ENCODE measurements around the gene PIR. TPM values are rescaled to one million over a fixed set of nuclear protein-coding genes. Genes with fewer than 3 reads are reported as not detected.

Gene PIR
- total RNA-seq, 1 donor from 2014 or later = 28.8 TPM

DNA sequence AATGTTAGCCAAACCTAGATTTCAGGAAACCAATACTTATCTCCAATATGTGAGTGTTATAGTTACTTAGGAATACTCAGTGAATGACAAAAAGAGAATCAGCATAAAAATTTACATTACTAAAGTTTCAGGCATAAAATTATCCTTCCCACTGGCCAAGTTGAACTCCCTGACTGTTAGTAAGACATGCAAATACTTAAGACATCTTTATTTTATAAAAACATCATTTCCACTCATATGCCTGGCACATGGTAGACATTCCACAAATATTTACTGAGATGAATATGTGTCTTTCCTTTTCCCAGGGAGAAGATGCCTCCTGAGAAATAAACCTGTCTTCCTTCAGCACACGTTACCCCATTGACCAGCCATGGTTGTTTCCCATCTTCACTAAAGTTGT lies 116.2 kb downstream of the PIR start:
- Mint-ChIP-seq H3K36me3 (peaks cover 3% of the 10 kb centered on the region), H3K4me1 (peaks cover 2% of the 10 kb centered on the region), H3K9me3 (peaks cover 4% of the 10 kb centered on the region), H3K27ac (no peak overlapping the region), H3K4me3 (no peak overlapping the region), H3K27me3 (ENCODE audit: low read depth) (no peaks in the 10 kb centered on the region)
- TF ChIP-seq, protein P1, sequence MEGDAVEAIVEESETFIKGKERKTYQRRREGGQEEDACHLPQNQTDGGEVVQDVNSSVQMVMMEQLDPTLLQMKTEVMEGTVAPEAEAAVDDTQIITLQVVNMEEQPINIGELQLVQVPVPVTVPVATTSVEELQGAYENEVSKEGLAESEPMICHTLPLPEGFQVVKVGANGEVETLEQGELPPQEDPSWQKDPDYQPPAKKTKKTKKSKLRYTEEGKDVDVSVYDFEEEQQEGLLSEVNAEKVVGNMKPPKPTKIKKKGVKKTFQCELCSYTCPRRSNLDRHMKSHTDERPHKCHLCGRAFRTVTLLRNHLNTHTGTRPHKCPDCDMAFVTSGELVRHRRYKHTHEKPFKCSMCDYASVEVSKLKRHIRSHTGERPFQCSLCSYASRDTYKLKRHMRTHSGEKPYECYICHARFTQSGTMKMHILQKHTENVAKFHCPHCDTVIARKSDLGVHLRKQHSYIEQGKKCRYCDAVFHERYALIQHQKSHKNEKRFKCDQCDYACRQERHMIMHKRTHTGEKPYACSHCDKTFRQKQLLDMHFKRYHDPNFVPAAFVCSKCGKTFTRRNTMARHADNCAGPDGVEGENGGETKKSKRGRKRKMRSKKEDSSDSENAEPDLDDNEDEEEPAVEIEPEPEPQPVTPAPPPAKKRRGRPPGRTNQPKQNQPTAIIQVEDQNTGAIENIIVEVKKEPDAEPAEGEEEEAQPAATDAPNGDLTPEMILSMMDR (IDR thresholded peaks at IDR 0.05; ENCODE audit: unreplicated experiment) = no peak
- no peak for DNase-seq (ENCODE audit: low spot score in 2 of 2, unreplicated experiment in 2 of 2)

DNA sequence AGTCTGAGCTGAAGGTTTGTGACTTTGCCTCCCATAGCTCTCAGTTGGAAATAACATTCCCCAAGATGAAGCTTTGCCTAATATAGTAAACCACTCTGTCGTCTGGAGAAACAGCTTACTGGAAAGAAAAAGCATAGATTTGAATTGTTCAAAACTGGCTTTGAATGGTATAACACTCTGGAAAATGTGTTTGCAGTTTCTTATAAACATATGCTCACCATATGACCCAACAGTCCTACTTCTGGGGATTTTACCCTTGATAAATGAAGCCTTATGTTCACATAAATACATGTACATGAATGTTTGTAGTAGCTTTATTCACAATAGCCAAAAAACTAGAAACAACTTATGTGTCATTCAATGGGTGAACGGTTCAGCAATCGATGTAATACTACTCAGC lies 119.2 kb downstream of the PIR start:
- Mint-ChIP-seq H3K27me3 (ENCODE audit: low read depth) (peaks cover 2% of the 10 kb centered on the region), H3K9me3 (peaks cover 4% of the 10 kb centered on the region), H3K27ac (peak overlapping the region; percentile 17), H3K36me3 (peaks cover 3% of the 10 kb centered on the region), H3K4me1 (peaks cover 2% of the 10 kb centered on the region), H3K4me3 (no peak overlapping the region)
- DNase-seq (ENCODE audit: low spot score in 2 of 2, unreplicated experiment in 2 of 2) = no peak
- TF ChIP-seq, protein P1 (IDR thresholded peaks at IDR 0.05; ENCODE audit: unreplicated experiment) = no peak

DNA sequence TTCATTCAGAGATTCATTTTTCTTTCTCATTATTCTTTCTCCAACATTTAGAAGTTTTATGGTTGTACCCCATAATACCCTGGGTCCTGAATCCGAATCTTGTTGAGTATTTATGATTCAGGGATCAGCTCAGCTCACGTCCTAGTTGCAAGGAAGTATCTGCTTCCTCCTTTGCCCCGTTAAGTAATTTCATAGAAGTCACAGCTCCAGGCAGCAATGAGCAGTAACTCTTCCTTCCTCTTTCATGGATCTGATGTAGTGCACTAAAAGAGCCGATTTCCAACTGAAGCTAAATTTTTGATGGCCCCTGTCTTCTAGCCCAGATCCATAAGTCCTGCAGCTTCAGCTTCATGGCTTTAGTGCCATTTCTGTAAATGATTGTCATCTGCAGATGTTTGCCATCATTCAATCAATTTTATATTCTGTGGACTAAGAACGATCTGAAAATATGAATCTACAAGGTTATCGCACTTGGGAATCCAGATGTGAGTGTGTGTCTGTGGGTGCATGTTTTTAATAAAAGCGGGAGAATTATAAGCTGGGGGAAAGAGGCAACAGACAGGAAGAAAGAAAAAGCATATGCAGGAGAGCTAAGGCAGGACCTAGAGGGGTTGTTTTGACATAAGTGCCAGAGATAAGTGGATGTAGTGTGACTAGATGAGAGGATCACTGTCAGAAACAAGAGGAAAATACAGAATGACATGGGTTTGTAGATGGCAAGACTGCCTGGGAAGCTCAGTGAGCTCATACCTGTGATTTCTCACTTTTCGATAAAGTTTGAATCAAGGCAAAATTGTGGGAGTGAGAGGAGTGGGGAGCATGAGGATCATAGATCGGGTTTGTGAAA lies 126.4 kb downstream of the PIR start:
- TF ChIP-seq, protein P1 (IDR thresholded peaks at IDR 0.05; ENCODE audit: unreplicated experiment) = no peak
- DNase-seq (ENCODE audit: low spot score in 2 of 2, unreplicated experiment in 2 of 2) = no peak
- Mint-ChIP-seq H3K9me3 (no peaks in the 10 kb centered on the region), H3K36me3 (no peaks in the 10 kb centered on the region), H3K4me3 (no peak overlapping the region), H3K4me1 (peaks cover 4% of the 10 kb centered on the region), H3K27ac (peak overlapping the region; percentile 17), H3K27me3 (ENCODE audit: low read depth) (peaks cover 6% of the 10 kb centered on the region)

DNA sequence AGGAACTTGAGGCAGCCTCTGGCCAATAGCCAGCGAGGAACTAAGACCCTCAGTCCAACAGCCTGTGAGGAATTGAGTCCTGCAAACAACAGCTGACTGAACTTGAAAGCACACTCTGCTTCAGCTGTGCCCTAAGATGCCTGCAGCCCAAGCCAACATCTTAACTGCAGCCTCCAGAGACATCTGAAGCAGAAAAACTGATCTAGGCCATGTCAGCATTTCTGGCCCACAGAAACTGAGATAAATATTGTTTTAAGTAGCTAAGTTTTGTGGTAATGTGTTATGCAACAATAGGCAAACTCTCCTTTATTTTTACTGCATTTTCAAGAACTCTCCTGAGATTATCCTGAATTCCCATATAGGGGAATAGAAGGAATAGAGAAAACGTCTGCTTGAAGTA lies 133.4 kb downstream of the PIR start:
- no peak for DNase-seq (ENCODE audit: low spot score in 2 of 2, unreplicated experiment in 2 of 2)
- no peak overlapping the region for H3K4me3 Mint-ChIP-seq
- H3K4me1 Mint-ChIP-seq = no peaks in the 10 kb centered on the region
- peaks cover 12% of the 10 kb centered on the region for H3K27me3 Mint-ChIP-seq (ENCODE audit: low read depth)
- H3K27ac Mint-ChIP-seq = no peak overlapping the region
- H3K36me3 Mint-ChIP-seq = no peaks in the 10 kb centered on the region
- TF ChIP-seq, protein P1 (IDR thresholded peaks at IDR 0.05; ENCODE audit: unreplicated experiment) = no peak
- H3K9me3 Mint-ChIP-seq = peaks cover 7% of the 10 kb centered on the region

DNA sequence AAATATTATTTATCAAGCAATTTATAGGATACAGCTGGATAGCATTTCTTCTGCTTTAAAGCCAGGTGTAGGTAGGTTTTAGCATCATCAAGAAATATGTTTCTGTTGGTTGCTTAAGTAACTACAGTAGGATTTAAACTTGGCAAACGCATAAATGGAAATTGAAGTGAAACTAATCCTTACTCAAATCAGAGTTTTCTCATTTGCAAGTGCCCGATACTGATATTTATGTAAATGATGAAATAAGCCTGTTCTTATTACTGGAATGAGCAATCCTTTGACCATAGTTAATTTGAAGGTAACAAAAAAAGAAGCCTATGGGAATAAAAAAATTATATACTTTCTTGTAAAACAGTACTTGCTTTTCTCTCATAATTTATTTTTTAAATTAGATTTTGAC lies 134.6 kb downstream of the PIR start:
- TF ChIP-seq, protein P1 (IDR thresholded peaks at IDR 0.05; ENCODE audit: unreplicated experiment) = no peak
- Mint-ChIP-seq H3K27ac (no peak overlapping the region), H3K4me3 (no peak overlapping the region)

More for the DNA sequence above, 134.6 kb downstream of the PIR start:
- no peaks in the 10 kb centered on the region for H3K4me1 Mint-ChIP-seq
- H3K27me3 Mint-ChIP-seq (ENCODE audit: low read depth) = peaks cover 12% of the 10 kb centered on the region
- no peaks in the 10 kb centered on the region for H3K36me3 Mint-ChIP-seq
- H3K9me3 Mint-ChIP-seq = peaks cover 7% of the 10 kb centered on the region
- DNase-seq (ENCODE audit: low spot score in 2 of 2, unreplicated experiment in 2 of 2) = no peak
